H1 (cell line): ENCODE data around the gene LIPC. TPM values are rescaled to one million over a fixed set of nuclear protein-coding genes. Genes with fewer than 3 reads are reported as not detected.

Experiments
- CTCF ChIA-PET: fragments of 300-600 bp; sonication (Branson Sonifier 250); formaldehyde crosslinking; loops from one replicate; lab custom pipeline; 2021; ENCODE audit not compliant: partially characterized antibody; lab: Charles Lee
- POLR2A ChIA-PET: fragments of 300-600 bp; sonication (Branson Sonifier 250); formaldehyde crosslinking; loops from one replicate; lab custom pipeline; 2021; ENCODE audit warnings: inconsistent platforms; ENCODE audit not compliant: partially characterized antibody; lab: Charles Lee
- DNase-seq, 2 experiments: peaks; one replicate each; pipeline versions ENCODE4 v3.0.0 to v3.0.0-alpha.2; 2010 to 2022; ENCODE audit warnings: low spot score in 2 of 2, low read depth in 1 of 2, mixed read lengths in 1 of 2
- FAIRE-seq: peaks from 2 replicates; lab custom pipeline; 2011; peaks lifted over from hg19 to GRCh38; lab: Jason Lieb, UNC
- H2AFZ ChIP-seq: 2 replicates; pipeline ENCODE4 v1.8.1; 2012; ENCODE audit warnings: low read length, inconsistent platforms
- H2AK5ac ChIP-seq: 2 replicates; pipeline ENCODE4 v1.6.1; 2013; ENCODE audit warnings: low read depth, low read length
- H2BK120ac ChIP-seq: replicated peaks from 2 replicates; pipeline ENCODE3; 2013; ENCODE audit warnings: low read depth, low read length, inconsistent platforms
- H2BK12ac ChIP-seq: 2 replicates; pipeline ENCODE4 v1.6.1; 2013; ENCODE audit warnings: low read depth, low read length
- H2BK15ac ChIP-seq: 2 replicates; pipeline ENCODE4 v1.6.1; 2013; ENCODE audit warnings: low read length
- H2BK20ac ChIP-seq: 2 replicates; pipeline ENCODE4 v1.6.1; 2013; ENCODE audit warnings: low read length
- H2BK5ac ChIP-seq: 2 replicates; pipeline ENCODE4 v1.6.1; 2013; ENCODE audit warnings: low read depth, low read length
- H3K14ac ChIP-seq: 2 replicates; pipeline ENCODE4 v1.6.1; 2013; ENCODE audit warnings: inconsistent platforms; ENCODE audit not compliant: insufficient read length
- H3K18ac ChIP-seq: 2 replicates; pipeline ENCODE4 v1.6.1; 2013; ENCODE audit warnings: low read length; ENCODE audit errors: extremely low read depth
- H3K23ac ChIP-seq: 2 replicates; pipeline ENCODE4 v1.6.1; 2013; ENCODE audit warnings: inconsistent platforms; ENCODE audit not compliant: insufficient read length
- H3K23me2 ChIP-seq: 2 replicates; pipeline ENCODE4 v1.6.1; 2013; ENCODE audit warnings: low read depth, low read length
- H3K27ac ChIP-seq: 2 replicates; pipeline ENCODE4 v1.6.1; 2011; ENCODE audit warnings: low read depth, low read length, inconsistent platforms
- H3K27me3 ChIP-seq, 4 experiments: replicated peaks in 1 of 4; 1 replicate in 1 of 4; 2 replicates in 3 of 4; pipeline versions ENCODE4 v1.6.1 to v1.8.1; 2011 to 2013; ENCODE audit warnings: low read length in 3 of 4, mild to moderate bottlenecking in 3 of 4, inconsistent platforms in 2 of 4, mixed read lengths in 2 of 4, moderate library complexity in 1 of 4; ENCODE audit not compliant: control insufficient read depth in 3 of 4, insufficient read depth in 3 of 4; ENCODE audit errors: extremely low read depth in 1 of 4
- H3K36me3 ChIP-seq, 4 experiments: 2 replicates each; pipeline versions ENCODE4 v1.6.1 to v1.8.1; 2011 to 2013; ENCODE audit warnings: mild to moderate bottlenecking in 4 of 4, low read length in 3 of 4, moderate library complexity in 2 of 4, control low read depth in 1 of 4, inconsistent platforms in 1 of 4; ENCODE audit not compliant: insufficient read depth in 4 of 4, control insufficient read depth in 2 of 4
- H3K4ac ChIP-seq: replicated peaks from 2 replicates; pipeline ENCODE3; 2013; ENCODE audit warnings: low read length, low read depth, mixed read lengths, inconsistent platforms; ENCODE audit not compliant: insufficient read length
- H3K4me1 ChIP-seq, 4 experiments: replicated peaks in 1 of 4; 1 replicate in 1 of 4; 2 replicates in 3 of 4; pipeline versions ENCODE4 v1.6.1 to v1.8.1; 2011 to 2013; ENCODE audit warnings: low read length in 3 of 4, inconsistent platforms in 2 of 4, mixed read lengths in 1 of 4; ENCODE audit not compliant: insufficient read depth in 4 of 4, control insufficient read depth in 3 of 4
- H3K4me2 ChIP-seq, 2 experiments: 2 replicates each; pipeline versions ENCODE4 v1.6.1 to v1.8.1; 2011 to 2013; ENCODE audit warnings: low read depth in 2 of 2, low read length in 2 of 2, control low read depth in 1 of 2, inconsistent platforms in 1 of 2, mild to moderate bottlenecking in 1 of 2; ENCODE audit not compliant: insufficient read depth in 1 of 2
- H3K4me3 ChIP-seq, 4 experiments: fragments of 200-600, 300-600 bp in 1 of 4; sonication (generic), shearing (Covaris generic), sonication (Bioruptor Twin) in 1 of 4; 2 replicates each; pipeline versions ENCODE4 v1.5.1 to v1.8.1; 2011 to 2016; ENCODE audit warnings: low read length in 4 of 4, low read depth in 3 of 4, control low read depth in 2 of 4, inconsistent platforms in 2 of 4, mild to moderate bottlenecking in 2 of 4, mixed read lengths in 1 of 4, moderate library complexity in 1 of 4; ENCODE audit not compliant: insufficient read depth in 2 of 4; ENCODE audit errors: extremely low read depth in 1 of 4
- H3K56ac ChIP-seq: replicated peaks from 2 replicates; pipeline ENCODE3; 2013; ENCODE audit warnings: low read depth, mild to moderate bottlenecking, mixed read lengths, low read length, inconsistent platforms; ENCODE audit not compliant: insufficient read length
- H3K79me1 ChIP-seq: 2 replicates; pipeline ENCODE4 v1.6.1; 2013; ENCODE audit warnings: low read depth, low read length, control low read depth
- H3K79me2 ChIP-seq, 2 experiments: 2 replicates each; pipeline versions ENCODE4 v1.6.1 to v1.8.1; 2012 to 2013; ENCODE audit warnings: low read length in 2 of 2, mild to moderate bottlenecking in 2 of 2, inconsistent platforms in 1 of 2; ENCODE audit not compliant: insufficient read depth in 2 of 2, control insufficient read depth in 1 of 2
- H3K9ac ChIP-seq, 4 experiments: replicated peaks in 1 of 4; 1 replicate in 1 of 4; 2 replicates in 3 of 4; pipeline versions ENCODE4 v1.6.1 to v1.8.1; 2011 to 2013; ENCODE audit warnings: low read depth in 3 of 4, low read length in 3 of 4, control low read depth in 2 of 4, mild to moderate bottlenecking in 2 of 4, moderate library complexity in 2 of 4, inconsistent platforms in 1 of 4; ENCODE audit errors: extremely low read depth in 1 of 4
- H3K9me3 ChIP-seq, 2 experiments: 2 replicates each; pipeline versions ENCODE4 v1.6.1 to v1.8.1; 2012 to 2013; ENCODE audit warnings: mild to moderate bottlenecking in 2 of 2, moderate library complexity in 2 of 2, control low read depth in 1 of 2, inconsistent platforms in 1 of 2, low read depth in 1 of 2, low read length in 1 of 2, mixed read lengths in 1 of 2; ENCODE audit not compliant: insufficient read depth in 2 of 2
- H4K20me1 ChIP-seq, 2 experiments: replicated peaks in 1 of 2; 2 replicates each; pipeline versions ENCODE3 to v1.8.1; 2011 to 2013; ENCODE audit warnings: inconsistent platforms in 2 of 2, low read length in 2 of 2, mild to moderate bottlenecking in 1 of 2; ENCODE audit not compliant: insufficient read depth in 2 of 2, control insufficient read depth in 1 of 2
- H4K5ac ChIP-seq: 2 replicates; pipeline ENCODE4 v1.6.1; 2013; ENCODE audit warnings: low read length, low read depth, mixed read lengths, inconsistent platforms; ENCODE audit not compliant: insufficient read length
- H4K8ac ChIP-seq: 2 replicates; pipeline ENCODE4 v1.8.0; 2013; ENCODE audit warnings: mild to moderate bottlenecking, moderate library complexity, low read length, inconsistent platforms; ENCODE audit not compliant: insufficient read depth; ENCODE audit errors: extremely low read depth
- H4K91ac ChIP-seq: replicated peaks from 2 replicates; pipeline ENCODE3; 2013; ENCODE audit warnings: low read length, mixed read lengths, inconsistent platforms; ENCODE audit not compliant: insufficient read length
- CTBP2 ChIP-seq: IDR thresholded peaks from 2 replicates; pipeline ENCODE4 v1.7.0; 2011; ENCODE audit warnings: borderline replicate concordance, mild to moderate bottlenecking, moderate library complexity, mixed read lengths, low read length; ENCODE audit not compliant: insufficient read depth, insufficient read length
- JUND ChIP-seq: IDR thresholded peaks from 2 replicates; pipeline ENCODE4 v1.6.1; 2011; ENCODE audit warnings: mild to moderate bottlenecking, improper control_type of control experiment, low read length
- KDM5A ChIP-seq: fragments of 200-600 bp; IDR thresholded peaks from 2 replicates; pipeline ENCODE4 v1.7.1; 2012; ENCODE audit warnings: mild to moderate bottlenecking, low read length, inconsistent platforms, mixed read lengths
- POU5F1 ChIP-seq: IDR thresholded peaks from 2 replicates; pipeline ENCODE4 v1.6.1; 2011; ENCODE audit warnings: low read depth, mild to moderate bottlenecking, low read length, moderate library complexity
- RAD21 ChIP-seq, 2 experiments: IDR thresholded peaks in 1 of 2; conservative IDR thresholded peaks in 1 of 2; 2 replicates each; pipeline ENCODE4 v1.6.1; 2011; ENCODE audit warnings: low read depth in 2 of 2, low read length in 2 of 2, improper control_type of control experiment in 1 of 2, inconsistent platforms in 1 of 2, mild to moderate bottlenecking in 1 of 2, moderate library complexity in 1 of 2
- SRF ChIP-seq: IDR thresholded peaks from 2 replicates; pipeline ENCODE4 v1.6.1; 2011; ENCODE audit warnings: mild to moderate bottlenecking, low read depth, low read length, moderate library complexity
- TEAD4 ChIP-seq: IDR thresholded peaks from 2 replicates; pipeline ENCODE4 v1.6.1; 2012; ENCODE audit warnings: low read depth, low read length, inconsistent platforms, mixed read lengths
- WGBS, 2 experiments: shearing (Covaris generic) in 1 of 2; methylation state at CpG; one replicate each; pipeline versions ENCODE4 v1.1.6 to v1.1.7; 2013 to 2015; ENCODE audit warnings: low lambda C conversion rate in 2 of 2, mixed read lengths in 2 of 2, inconsistent platforms in 1 of 2, low coverage in 1 of 2, missing lambda C conversion rate in 1 of 2; ENCODE audit not compliant: insufficient replicate concordance in 2 of 2, insufficient coverage in 1 of 2, insufficient read length in 1 of 2; ENCODE audit errors: extremely low coverage in 1 of 2, missing lambda C conversion rate in 1 of 2; 5-methylcytosine and 5-hydroxymethylcytosine counted together
- polyA plus RNA-seq, 7 experiments: library from polyadenylated mRNA; depleted of rRNA in 3 of 7; stranded (reverse) in 5 of 7; unstranded in 2 of 7; fragments of >200 nt in 5 of 7; fragments of 200-250 nt in 2 of 7; gene quantifications; 1 replicate in 5 of 7; 2 replicates in 1 of 7; 4 replicates in 1 of 7; pipeline versions ENCODE4 v1.2.1 to v1.2.3, GENCODE V29; 2011 to 2013; ENCODE audit warnings: missing spikeins in 2 of 7, mixed read lengths in 2 of 7
- total RNA-seq: library from RNA; stranded (reverse); fragmentation: NEBNext Ultra II Directional; extraction: Animal tissue kit (Norgen Biotek cat#: 25700); gene quantifications from 2 replicates; pipeline ENCODE4 v1.2.1, GENCODE V29; 2021

The LIPC gene
- total and polyA plus RNA-seq, 2 of the 8 experiments (the other 6 are each of a cell fraction or from before 2014, with no cell fraction given), result not detected

DNA sequence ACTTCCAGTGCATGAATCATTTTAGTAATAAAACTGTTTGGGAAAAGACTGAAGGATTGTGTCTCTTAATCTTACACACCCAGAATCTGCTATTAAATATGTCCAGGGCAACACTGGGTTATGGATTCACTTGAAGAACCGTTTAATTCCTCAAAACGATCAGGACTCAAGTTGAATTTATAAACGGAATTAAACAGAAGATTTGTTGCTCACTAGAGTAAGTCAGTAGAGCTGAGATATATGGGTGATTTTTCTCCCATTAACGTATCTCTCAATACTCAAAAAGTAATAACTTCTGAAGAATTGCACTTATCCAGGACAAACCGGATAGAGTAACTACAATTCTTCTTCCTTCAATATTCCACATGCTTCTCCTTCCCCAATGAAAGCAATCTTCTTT, 41.1 kb upstream of the LIPC start:
- H4K5ac ChIP-seq, result no peak overlapping the region
- H2BK15ac ChIP-seq, result no peak overlapping the region
- no peak overlapping the region for H2BK20ac ChIP-seq
- no peaks in the 10 kb centered on the region for H3K79me1 ChIP-seq
- ChIA-PET CTCF (interaction anchor here (0.9 kb wide), 1 partner anchor 10 kb away, joined by 3 read pairs; no protein-coding TSS in a partner anchor), POLR2A (no interaction called here)
- H3K36me3 ChIP-seq, result no peaks in the 10 kb centered on the region
- no peak overlapping the region for H2BK120ac ChIP-seq
- H4K8ac ChIP-seq, result no peak overlapping the region
- H3K4me1 ChIP-seq, result no peaks in the 10 kb centered on the region
- H3K56ac ChIP-seq, result no peak overlapping the region
- no peaks in the 10 kb centered on the region for H3K79me2 ChIP-seq
- no peaks in the 10 kb centered on the region; a peak in 1 of 7 replicates for H3K27me3 ChIP-seq
- no peaks in the 10 kb centered on the region for H4K20me1 ChIP-seq
- no peak overlapping the region for H2BK5ac ChIP-seq
- H3K4me3 ChIP-seq, result no peak overlapping the region
- no peak overlapping the region for H2AFZ ChIP-seq
- WGBS, 2 experiments, result 80% methylated on average over 5 of the region's 5 CpGs; no CpG with 5 or more reads in 1 of the 2 experiments
- no peaks in the 10 kb centered on the region for H3K9me3 ChIP-seq
- no peak overlapping the region for H3K14ac ChIP-seq
- no peak overlapping the region for H3K9ac ChIP-seq
- H3K27ac ChIP-seq, result no peak overlapping the region
- FAIRE-seq (no peak), DNase-seq (no peak)
- H2BK12ac ChIP-seq, result no peak overlapping the region
- no peak overlapping the region for H4K91ac ChIP-seq
- no peak overlapping the region for H3K4ac ChIP-seq
- no peak overlapping the region for H3K23ac ChIP-seq
- H3K4me2 ChIP-seq, result no peak overlapping the region
- no peaks in the 10 kb centered on the region for H3K23me2 ChIP-seq
- no peak overlapping the region for H3K18ac ChIP-seq
- H2AK5ac ChIP-seq, result no peak overlapping the region
- TF ChIP-seq CTBP2 (no peak), TEAD4 (no peak), POU5F1 (no peak), KDM5A (no peak), RAD21 (IDR thresholded peaks at IDR 0.05 in 1 of 2, conservative IDR thresholded peaks at IDR 0.05 in 1 of 2; ENCODE audit: low read depth in 2 of 2, low read length in 2 of 2) (no peak), SRF (no peak), JUND (no peak)
